Ishikawa (cell line): Measurements from ENCODE around the gene IRF2.

Experiments used
- CEBPB ChIP-seq: IDR thresholded peaks from 2 replicates; pipeline ENCODE4 v1.6.1; 2012
- CREB1 ChIP-seq: IDR thresholded peaks from 2 replicates; pipeline ENCODE4 v1.6.1; 2012; ENCODE audit warnings: low read depth
- EGR1 ChIP-seq: IDR thresholded peaks from 2 replicates; pipeline ENCODE4 v1.6.1; 2012
- EP300 ChIP-seq: IDR thresholded peaks from 2 replicates; pipeline ENCODE4 v1.6.1; 2012; ENCODE audit warnings: borderline replicate concordance
- FOXM1 ChIP-seq: IDR thresholded peaks from 2 replicates; pipeline ENCODE4 v1.6.1; 2012; ENCODE audit warnings: low read depth, borderline replicate concordance
- NFIC ChIP-seq: IDR thresholded peaks from 2 replicates; pipeline ENCODE4 v1.6.1; 2012
- RAD21 ChIP-seq: IDR thresholded peaks from 2 replicates; pipeline ENCODE4 v1.6.1; 2012; ENCODE audit warnings: low read depth
- TAF1 ChIP-seq: IDR thresholded peaks from 2 replicates; pipeline ENCODE4 v1.6.1; 2012; ENCODE audit warnings: low read depth, mild to moderate bottlenecking
- TCF12 ChIP-seq: IDR thresholded peaks from 2 replicates; pipeline ENCODE4 v1.6.1; 2012; ENCODE audit warnings: low read depth
- TEAD4 ChIP-seq: IDR thresholded peaks from 2 replicates; pipeline ENCODE4 v1.6.1; 2012
- YY1 ChIP-seq: IDR thresholded peaks from 2 replicates; pipeline ENCODE4 v1.6.1; 2012; ENCODE audit warnings: low read depth
- ZBTB7A ChIP-seq: IDR thresholded peaks from 2 replicates; pipeline ENCODE4 v1.6.1; 2012; ENCODE audit warnings: low read depth
- TF ChIP-seq, protein P1 (sequence below): IDR thresholded peaks from 2 replicates; pipeline ENCODE4 v1.6.1; 2012
- TF ChIP-seq, protein P2 (sequence below): IDR thresholded peaks from 2 replicates; pipeline ENCODE4 v1.6.1; 2012; ENCODE audit warnings: low read depth, mild to moderate bottlenecking
- TF ChIP-seq, protein P3 (sequence below): IDR thresholded peaks from 2 replicates; pipeline ENCODE4 v1.6.1; 2012

IRF2 gene

DNA sequence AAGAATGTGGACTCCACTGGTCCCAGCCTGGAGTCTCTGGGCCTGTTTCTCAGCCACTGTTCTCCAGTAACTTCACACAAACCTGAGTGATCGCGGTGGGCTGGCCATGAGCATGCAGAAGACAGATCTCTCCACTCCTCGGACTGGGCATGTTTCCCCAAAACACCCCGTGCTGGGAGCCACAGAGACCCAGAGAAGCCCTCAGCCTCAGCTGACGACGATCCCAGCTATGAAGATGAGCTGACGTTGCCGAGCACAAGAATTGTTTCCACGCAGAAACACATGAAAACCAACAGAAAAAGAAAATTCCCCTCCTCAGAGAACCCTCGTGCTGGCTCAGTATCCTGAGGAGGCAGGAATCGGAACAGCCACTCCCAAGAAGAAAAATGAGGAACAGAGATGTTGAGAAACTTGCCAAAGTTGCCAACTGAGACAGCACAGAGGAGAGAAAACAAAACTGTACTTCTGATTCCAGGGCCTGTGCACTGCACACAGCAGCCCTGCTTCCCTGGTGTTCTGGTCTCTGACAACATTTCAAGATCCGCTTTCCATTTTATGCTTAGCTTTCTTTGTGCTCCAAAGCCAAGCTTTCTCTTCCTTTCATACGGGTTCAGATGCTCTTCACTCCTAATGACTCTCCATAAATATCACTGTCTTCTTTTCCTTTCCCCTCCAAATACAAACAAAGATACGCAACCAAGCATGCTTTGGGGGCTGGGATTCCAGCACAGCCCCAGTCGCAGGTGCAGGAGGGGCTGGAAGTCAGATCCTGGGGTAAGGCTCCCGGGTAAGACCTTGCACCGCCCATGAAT lies 81.4 kb downstream of the IRF2 start:
- TF ChIP-seq, protein P1, sequence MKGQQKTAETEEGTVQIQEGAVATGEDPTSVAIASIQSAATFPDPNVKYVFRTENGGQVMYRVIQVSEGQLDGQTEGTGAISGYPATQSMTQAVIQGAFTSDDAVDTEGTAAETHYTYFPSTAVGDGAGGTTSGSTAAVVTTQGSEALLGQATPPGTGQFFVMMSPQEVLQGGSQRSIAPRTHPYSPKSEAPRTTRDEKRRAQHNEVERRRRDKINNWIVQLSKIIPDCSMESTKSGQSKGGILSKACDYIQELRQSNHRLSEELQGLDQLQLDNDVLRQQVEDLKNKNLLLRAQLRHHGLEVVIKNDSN, result no peak
- TF ChIP-seq CREB1, result no peak
- TF ChIP-seq, protein P2, sequence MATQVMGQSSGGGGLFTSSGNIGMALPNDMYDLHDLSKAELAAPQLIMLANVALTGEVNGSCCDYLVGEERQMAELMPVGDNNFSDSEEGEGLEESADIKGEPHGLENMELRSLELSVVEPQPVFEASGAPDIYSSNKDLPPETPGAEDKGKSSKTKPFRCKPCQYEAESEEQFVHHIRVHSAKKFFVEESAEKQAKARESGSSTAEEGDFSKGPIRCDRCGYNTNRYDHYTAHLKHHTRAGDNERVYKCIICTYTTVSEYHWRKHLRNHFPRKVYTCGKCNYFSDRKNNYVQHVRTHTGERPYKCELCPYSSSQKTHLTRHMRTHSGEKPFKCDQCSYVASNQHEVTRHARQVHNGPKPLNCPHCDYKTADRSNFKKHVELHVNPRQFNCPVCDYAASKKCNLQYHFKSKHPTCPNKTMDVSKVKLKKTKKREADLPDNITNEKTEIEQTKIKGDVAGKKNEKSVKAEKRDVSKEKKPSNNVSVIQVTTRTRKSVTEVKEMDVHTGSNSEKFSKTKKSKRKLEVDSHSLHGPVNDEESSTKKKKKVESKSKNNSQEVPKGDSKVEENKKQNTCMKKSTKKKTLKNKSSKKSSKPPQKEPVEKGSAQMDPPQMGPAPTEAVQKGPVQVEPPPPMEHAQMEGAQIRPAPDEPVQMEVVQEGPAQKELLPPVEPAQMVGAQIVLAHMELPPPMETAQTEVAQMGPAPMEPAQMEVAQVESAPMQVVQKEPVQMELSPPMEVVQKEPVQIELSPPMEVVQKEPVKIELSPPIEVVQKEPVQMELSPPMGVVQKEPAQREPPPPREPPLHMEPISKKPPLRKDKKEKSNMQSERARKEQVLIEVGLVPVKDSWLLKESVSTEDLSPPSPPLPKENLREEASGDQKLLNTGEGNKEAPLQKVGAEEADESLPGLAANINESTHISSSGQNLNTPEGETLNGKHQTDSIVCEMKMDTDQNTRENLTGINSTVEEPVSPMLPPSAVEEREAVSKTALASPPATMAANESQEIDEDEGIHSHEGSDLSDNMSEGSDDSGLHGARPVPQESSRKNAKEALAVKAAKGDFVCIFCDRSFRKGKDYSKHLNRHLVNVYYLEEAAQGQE, result no peak
- no peak for TF ChIP-seq TEAD4
- no peak for TF ChIP-seq ZBTB7A
- TF ChIP-seq, protein P3, sequence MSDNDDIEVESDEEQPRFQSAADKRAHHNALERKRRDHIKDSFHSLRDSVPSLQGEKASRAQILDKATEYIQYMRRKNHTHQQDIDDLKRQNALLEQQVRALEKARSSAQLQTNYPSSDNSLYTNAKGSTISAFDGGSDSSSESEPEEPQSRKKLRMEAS, result no peak
- no peak for TF ChIP-seq EP300
- TF ChIP-seq NFIC, result no peak
- no peak for TF ChIP-seq EGR1
- no peak for TF ChIP-seq CEBPB
- TF ChIP-seq YY1, result no peak

DNA sequence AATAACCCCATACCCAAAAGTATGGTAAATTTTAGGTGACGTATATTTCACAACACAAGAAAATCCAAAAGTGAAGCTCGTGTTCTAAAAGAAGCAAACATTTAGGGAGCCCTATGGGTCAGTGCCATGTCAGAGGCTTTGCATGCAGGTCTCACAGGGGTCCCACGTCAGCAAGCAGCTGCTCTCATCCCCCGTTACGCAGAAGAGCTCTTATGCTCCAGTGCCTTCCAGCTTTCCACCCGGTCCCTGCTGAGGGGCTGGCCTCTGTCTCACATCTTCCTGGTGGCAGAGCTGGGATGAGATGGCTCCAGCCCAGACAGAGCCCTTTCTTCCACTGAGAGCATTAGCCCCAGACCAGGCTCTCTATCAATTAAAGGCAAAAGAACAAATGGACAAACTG lies 82.0 kb downstream of the IRF2 start:
- TF ChIP-seq FOXM1, result no peak
- no peak for TF ChIP-seq NFIC
- TF ChIP-seq TAF1, result no peak
- no peak for TF ChIP-seq CREB1
- no peak for TF ChIP-seq TEAD4
- no peak for TF ChIP-seq EP300

DNA sequence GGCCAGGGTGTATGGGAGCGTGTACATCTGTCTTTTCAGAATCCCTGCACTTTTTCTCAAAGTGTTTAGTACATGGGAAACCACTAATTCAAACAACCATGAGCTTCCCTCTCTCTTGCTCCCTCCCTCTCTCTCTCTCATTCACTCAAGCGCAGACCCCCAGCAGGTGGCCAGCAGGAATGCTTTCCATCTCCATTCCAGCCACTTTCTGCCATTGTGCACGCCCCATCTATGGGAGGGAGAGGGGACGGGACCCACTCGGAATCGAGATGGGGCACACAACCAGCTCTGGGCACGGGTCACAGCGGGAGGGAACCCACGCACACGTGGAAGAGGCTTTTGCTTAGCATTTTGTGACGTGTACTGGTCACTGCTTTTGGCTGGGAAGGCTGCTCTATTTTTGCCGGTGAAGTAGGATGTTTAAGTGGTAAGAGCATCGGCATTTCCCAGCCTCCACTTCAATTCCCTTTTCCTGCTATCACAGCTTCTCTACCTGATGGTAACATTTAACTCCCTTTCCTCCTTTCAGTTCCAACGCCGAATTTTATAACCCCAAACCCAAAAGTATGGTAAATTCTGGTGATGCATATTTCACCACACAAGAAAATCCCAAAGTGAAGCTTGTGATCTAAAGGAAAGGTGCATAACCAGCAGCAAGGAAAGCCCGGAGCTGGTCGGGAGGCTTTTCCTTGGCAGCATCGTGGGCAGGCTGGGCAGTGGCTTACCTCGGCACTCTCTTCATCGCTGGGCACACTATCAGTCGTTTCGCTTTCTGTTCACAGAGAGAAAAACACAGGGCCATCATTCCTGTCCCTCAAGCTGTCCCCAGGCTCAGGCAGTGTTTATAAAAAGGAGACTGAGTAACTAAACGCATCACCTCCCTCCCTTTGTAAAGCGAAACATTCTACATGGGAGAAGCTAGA lies 84.1 kb downstream of the IRF2 start:
- TF ChIP-seq CREB1, result no peak
- no peak for TF ChIP-seq NFIC
- no peak for TF ChIP-seq EGR1
- no peak for TF ChIP-seq CEBPB
- TF ChIP-seq YY1, result no peak
- TF ChIP-seq FOXM1, result no peak
- TF ChIP-seq, protein P3, result no peak
- no peak for TF ChIP-seq TCF12

DNA sequence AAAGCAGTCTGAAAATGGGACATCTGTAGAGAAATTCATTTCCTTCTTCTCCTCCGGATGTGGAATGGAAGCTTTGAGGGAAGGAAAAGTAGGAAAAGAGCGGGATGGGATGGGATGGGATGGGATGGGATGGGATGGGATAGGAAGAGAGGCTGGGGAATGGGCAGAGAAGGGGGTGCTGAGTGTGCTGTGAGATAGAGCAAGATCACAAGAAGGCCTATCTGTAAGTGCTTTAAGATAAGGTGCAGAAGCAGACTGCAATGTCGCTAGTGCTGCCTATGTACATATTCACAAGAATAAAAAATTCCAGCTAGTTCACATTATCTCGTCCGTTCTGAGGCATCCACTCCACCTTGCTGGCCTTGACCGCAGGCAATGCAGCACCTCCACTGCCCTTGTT lies 86.2 kb downstream of the IRF2 start:
- TF ChIP-seq TCF12 (no peak), EGR1 (no peak), CREB1 (no peak), CEBPB (no peak), NFIC (no peak), TAF1 (no peak), EP300 (no peak), YY1 (no peak), ZBTB7A (no peak)
- TF ChIP-seq, protein P3, result no peak

DNA sequence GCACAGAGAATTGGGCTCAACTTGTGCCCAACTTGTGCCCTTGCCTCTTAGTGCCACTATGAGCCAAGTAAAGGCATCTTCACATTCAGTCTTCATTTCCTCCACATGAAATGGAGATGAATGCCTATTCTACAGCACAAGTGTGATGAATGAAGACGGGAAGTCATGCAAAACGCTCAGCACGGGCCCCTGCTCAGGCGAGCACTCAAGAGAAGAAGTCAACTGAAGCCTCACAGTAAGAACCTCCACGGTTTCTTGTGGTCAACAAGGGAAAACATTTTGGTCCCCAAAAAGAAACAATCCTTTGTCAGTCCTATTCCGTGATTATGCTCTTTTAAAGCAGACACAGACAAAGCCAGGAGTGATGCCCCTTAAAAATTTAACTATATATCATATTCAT lies 87.0 kb downstream of the IRF2 start:
- no peak for TF ChIP-seq FOXM1
- TF ChIP-seq CREB1, result no peak
- TF ChIP-seq ZBTB7A, result no peak
- no peak for TF ChIP-seq TCF12
- no peak for TF ChIP-seq TAF1
- TF ChIP-seq NFIC, result no peak
- TF ChIP-seq RAD21, result no peak
- TF ChIP-seq EGR1, result no peak
- no peak for TF ChIP-seq YY1
- TF ChIP-seq TEAD4, result no peak

DNA sequence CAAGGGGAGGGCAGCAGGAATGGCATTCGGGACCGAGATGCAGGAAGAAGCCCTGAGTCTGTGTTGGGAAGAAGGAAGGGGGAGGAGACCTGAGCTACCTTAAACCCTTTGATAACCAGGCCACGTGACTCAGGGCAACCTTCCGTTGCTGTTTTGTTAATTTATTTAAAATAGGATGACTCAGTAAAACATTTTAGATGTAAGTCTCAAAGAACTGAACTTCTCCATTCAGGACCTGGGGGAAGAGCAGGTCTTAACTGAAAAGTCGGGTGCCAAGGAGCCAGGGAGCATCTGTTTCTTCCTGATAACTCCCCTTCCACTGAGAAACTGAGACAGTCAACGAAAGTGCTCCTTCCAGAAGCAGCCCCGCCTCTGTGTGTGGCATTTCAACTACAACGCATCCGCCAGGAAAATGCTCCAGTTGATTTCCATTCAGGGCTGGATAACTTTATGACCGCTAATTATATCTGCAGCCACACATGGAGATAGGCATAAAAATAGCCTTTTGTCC lies 88.0 kb downstream of the IRF2 start:
- TF ChIP-seq, protein P1, result 0 out of 2 replicates have a peak, but pooled peaks have one; percentile 18
- no peak for TF ChIP-seq TAF1

DNA sequence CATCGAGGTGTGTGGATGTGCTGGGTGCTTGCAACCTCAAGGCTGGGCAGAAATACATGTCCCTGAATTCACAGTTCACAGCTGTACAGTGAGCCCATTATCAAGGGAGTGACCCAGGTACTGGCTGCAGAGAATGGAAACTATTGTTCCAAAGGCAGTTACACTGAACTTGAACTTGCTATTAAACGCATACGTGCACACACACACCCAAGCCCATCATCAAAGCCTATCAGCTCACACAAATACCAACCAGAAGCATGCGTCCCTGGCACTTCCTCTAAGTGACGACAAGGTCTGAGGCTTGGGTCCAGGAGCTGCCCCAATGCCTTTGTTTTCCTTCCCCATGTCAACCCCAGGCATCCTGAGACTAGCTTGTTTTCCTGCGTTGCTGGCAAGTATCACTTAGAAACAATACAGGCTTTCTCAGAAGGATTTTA lies 88.6 kb downstream of the IRF2 start:
- TF ChIP-seq EP300 (peak; percentile 58; the same call in 1 of the 2 replicates), TEAD4 (no peak)
